ENCODE data around the gene IDE.
A peak's percentile ranks its signal among the peaks of the same experiment; 100 is the strongest.

Gene IDE

DNA sequence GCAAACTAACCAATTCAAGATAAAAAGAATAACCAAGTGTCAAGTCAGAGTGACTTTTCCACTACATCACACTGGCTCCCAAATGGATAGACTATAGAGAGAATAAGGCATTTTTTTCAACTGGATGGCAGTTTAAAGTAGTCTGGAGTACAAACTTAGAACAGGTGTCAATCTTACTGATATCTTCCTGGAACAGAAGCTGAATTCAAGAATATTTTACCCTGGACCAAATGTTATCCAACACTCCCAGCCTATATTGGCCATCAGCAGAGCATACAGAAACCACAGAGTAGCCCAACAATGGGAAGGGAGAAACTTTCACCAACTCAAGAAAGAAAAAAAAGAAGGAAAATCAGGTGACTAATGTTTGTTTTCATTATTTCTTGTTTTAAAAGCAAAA lies 11.5 kb downstream of the IDE start:
- DNase-seq: no peak

DNA sequence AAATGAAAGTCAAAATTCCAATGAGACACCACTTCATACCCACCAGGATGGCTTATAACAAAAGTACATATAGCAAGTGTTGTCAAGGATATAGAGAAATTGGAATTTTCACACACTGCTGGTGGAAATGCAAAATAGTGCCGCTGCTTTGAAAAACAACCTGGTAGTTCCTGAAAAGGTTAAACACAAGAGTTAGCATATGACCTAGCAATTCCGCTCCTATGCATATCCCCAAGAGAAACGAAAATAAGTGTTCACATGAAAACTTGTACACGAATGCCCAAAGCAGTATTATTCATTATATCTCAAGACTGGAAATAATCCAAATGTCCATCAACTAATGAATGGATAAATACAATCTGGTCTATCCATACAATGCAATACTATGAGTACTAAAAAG lies 14.8 kb downstream of the IDE start:
- DNase-seq: no peak

DNA sequence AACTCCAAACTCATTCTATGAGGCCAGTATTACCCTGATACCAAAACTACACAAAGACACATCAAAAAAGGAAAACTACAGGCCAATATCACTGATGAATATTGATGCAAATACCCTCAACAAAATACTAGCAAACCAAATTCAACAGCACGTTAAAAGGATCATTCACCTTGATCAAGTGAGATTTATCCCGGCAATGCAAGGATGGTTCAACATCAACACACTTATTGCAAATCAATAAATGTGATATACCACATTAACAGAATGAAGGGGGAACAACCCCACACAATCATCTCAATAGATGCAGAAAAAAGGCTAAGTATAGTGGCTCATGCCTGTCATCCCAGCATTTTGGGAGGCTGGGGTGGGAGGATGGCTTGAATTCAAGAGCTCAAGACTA lies 19.9 kb downstream of the IDE start:
- no peak for DNase-seq

DNA sequence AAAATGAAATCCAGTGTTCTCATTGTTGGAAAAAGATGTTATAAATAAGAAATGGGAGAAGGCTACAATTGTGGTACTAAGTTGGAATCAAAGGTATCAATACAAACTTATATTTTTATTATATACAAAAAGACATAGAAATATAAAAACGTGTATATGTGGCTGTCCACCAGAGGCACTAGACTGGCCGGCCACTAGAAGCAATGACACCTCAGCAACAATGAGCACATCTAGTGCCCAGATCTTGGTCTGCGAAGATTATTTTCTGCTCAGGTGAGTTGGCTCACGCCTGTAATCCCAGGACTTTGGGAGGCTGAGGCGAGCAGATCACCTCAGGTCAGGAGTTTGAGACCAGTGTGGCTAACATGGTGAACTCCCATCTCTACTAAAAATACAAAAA lies 21.6 kb downstream of the IDE start:
- DNase-seq: no peak

DNA sequence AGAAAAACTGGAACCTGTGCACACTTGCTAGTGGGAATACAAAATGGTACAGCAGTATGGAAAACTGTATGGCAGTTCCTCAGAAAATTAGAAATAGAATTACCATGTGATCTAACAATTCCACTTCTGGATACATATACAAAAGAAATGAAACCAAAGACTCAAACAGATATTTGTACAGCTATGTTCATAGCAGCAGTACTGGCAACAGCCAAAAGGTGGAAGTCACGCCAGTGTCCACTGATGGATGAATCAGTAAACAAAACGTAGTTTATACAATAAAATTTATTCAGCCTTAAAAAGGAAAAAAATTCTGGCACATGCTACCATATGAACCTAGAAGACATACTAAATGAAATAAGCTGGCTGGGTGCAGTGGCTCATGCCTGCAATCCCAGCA lies 23.0 kb downstream of the IDE start:
- no peak for DNase-seq

DNA sequence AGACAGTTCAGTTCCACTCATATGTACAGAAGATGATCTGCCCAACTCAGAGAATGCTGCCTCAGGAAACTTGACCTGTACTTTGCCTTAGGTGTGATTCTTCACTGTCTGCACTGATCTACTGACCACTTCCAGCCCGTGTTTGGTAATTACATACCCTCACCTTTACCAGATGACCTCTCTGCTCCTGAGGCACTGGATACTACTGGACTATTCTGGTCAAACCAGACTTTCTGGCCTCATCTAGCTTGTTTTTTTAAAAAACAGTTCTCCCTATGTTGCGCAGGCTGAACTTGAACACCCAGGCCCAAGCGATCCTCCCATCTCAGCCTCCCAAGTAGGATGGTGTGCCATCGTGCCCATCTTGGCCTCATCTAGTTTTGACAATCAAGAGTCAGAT lies 26.2 kb downstream of the IDE start:
- DNase-seq: no peak

DNA sequence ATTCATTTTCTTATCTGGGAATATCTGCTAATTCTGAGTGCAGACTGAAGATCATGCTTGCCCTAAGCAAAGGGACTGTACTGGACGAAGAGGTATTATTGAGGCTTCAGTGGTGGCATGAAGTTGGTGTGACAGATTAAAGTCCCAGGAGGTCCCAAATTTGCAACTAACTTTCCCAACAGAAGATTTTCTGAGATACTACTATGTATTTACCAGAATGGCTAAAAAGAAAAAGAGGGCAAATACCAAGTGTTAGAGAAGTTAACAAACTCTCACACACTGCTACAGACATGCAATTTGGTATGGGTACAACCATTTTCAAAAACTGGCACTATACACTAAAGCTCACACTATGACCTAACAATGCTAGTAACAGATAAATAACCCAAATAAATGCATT lies 28.3 kb downstream of the IDE start:
- DNase-seq: no peak

DNA sequence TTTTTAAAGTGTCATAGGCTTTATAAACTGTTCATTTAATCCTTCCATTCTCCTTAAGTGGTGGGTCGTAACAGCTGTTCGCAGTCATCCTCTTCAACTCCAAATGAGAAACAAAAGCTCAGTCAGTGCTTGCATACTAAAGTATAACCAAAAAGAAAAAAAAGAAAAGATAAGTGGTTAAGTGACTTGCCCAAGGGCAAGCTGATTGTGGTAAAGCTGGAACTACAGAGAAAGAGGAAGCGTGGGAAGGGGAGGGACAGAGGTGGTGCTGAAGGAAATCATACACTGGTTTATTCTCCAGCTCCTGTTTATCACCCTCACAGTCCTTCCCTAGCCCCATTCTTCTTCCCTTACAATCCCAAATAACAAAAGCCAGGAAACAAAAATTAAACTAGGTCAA lies 29.6 kb downstream of the IDE start:
- no peak for DNase-seq

DNA sequence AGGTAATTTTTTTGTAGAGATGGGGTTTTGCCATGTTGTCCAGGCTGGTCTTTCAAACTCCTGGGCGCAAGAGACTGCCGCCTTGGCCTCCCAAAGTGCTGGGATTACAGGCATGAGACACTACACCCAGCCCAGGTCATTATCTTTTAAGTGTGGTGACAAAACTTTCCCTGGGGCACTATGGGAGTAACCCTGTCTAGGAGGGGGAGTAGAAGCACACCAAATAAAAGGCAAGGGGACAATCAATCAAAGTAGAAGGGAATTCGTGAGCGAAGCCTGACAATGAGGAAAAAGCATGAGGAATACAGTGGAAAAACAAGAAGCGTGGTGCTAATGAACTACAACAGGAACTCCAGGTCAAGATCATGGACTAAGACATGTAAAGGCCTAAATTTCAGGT lies 31.4 kb downstream of the IDE start:
- no peak for DNase-seq

DNA sequence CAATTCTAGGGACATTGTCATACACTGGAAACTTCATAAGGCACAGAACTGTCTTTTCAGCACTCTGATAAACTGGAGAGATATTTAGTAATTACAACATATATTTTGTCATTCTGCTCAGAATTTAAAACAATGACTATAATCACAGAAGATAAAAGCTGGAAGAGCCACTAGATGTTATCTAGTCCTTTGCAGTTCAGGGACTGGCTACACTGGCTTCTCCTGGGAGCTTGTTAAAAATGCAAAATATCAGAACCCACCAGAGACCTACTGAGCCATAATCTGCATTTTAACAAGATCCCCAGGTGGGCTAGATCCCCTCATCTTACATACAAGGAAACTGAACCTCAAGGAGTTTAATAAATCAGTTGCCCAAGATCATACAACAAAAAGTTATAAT lies 32.3 kb downstream of the IDE start:
- no peak for DNase-seq

DNA sequence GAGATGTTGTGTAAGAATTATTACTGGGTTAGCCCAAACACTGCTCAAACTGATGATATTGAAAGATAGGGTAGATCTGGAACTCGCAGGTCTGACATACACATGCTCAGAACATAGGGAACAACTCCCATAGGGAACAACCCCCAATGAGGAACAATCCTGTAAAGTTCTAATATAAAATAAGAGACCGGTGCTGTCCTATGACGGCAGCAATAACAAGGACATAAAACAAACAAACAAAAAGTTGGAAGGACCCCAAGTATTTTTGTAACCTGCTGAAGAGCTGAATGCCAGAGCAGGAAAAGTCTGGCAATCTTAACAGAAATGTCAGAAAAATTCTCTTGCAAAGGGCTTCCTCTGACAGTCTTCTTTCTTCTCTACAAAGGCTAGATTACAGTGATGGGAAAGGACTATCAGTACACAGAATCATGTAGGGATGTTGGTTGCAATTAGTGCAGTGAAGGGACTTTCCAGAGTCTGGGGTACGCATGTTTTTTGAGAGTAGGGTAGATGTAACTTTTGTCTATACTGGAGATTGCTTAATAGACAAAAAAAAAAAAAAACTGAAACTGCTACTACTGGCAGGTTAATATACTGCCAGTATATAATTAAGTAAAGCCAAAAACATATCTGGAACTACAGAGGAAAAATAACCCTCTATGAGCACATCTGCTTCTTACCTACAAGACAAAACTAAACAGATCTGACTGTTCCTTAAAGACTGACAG lies 35.5 kb downstream of the IDE start:
- DNase-seq: no peak

DNA sequence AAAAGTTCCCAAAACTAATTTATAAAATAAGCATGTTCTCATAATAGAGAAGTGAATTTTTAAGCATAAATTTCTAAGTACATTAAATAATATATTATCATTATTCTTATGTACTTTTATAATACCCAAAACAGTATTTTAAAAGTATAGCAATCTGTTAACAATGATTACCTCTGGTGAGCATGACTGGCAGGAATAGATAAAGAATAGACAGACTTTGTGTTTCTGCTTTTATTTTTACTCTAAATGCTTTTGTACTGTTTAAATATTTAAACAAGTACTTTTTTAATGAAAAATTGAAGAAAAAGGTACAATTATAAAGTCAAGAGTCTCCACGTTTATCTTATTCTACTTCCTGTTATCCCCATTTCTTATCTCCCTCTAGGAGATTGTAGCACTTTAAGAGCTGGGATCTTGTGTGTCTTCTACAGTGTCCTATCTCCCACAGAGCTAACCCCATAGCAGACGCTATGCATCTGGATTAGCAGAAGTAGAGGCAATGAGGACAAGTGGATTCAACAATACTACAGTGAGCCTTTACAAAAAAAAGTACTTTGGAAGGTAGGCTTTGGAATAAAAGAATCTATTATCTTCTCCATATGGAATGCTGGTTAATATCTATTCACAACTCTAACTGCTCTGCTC lies 42.9 kb downstream of the IDE start:
- no peak for DNase-seq

DNA sequence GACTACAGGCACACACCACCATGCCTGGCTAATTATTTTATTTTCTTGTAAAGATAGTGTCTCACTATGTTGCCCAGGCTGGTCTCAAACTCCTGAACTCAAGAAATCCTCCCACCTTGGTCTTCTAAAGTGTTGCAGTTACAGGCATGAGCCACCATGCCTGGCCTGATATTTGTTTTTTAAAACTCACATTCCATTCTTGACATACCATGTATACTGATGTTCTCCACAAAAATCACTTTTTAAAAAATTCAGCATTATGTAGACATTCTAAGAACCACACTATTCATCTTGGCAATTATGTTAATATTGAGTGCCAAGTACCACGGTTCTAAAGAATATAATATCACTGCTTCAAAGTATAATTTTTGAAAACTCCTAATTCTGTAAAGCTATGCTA lies 43.5 kb downstream of the IDE start:
- DNase-seq: no peak

DNA sequence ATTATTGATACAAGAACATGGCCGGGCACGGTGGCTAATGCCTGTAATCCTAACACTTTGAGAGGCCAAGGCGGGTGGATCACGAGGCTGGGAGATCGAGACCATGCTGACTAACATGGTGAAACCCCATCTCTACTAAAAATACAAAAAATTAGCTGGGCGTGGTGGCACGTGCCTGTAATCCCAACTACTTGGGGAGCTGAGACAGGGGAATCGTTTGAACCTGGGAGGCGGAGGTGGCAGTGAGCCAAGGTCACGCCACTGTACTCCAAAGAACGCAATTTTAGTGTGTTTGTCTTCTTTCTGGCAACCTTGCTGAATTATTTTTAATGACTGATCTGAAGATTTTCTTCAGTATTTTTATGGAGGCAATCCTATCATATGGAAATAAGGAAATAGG lies 46.2 kb downstream of the IDE start:
- DNase-seq: no peak

DNA sequence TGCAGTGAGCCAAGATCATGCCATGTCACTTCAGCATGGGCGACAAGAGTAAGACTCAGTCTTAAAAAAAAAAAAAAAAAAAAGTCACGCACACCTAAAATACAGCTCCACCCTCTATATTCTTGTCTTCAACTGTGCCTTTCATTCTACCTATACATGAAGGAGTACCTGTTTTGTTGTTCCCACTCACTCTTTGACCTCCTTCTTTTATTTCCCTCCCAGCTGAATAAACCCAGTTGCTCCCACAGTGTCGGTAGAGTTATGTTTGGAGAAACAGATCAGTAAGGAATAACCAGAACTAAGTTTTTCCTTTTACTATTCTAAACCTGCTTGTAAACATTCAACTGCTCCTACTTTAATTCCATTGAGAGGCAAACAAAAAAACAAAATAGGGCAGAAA lies 50.3 kb downstream of the IDE start:
- DNase-seq: no peak

DNA sequence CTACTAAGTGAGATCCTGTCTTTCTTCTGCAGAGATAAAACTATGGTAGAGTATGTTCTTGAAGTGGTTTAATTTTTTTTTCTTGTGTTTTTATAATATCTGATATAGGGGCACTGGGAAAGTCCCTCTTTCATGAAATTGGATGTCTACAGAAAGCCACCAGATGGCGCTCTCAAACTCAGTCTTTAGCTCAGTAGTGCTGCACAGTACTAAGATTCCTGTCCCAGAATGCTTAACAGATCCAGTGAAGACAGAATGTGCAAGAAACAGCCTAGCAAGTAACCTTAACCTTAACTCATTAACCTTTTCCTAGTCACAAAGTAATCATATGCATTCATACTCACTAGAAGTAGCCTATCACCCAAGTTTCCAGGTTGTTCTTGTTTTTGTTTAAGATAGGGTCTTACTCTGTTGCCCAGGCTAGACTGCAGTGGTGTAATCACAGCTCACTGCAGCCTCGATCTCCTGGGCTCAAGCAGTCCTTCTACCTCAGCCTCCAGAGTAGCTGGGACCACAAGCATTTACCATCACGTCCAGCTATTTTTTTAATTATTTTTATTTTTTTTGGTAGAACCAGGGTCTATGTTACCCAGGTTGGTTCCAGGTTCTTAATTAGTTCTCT lies 56.7 kb downstream of the IDE start:
- peak; percentile 65 for DNase-seq

DNA sequence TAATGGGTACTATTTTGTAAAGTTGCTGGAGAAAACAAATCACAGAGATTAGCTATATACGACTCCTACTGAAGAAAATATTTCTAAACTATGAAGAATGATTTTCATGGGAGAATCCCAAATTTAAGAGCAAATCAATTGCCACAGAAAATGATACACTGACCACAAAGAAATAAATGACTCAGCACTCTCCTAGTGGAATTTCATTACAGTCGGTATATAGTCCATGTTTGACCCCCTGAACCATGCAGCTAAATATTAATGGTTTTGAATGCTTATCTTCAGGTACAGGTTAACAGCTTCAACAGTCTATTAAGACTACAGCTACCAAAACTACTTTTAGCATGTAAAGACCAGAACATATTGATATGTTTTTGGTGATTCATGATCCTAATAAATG lies 65.0 kb downstream of the IDE start:
- DNase-seq: no peak

DNA sequence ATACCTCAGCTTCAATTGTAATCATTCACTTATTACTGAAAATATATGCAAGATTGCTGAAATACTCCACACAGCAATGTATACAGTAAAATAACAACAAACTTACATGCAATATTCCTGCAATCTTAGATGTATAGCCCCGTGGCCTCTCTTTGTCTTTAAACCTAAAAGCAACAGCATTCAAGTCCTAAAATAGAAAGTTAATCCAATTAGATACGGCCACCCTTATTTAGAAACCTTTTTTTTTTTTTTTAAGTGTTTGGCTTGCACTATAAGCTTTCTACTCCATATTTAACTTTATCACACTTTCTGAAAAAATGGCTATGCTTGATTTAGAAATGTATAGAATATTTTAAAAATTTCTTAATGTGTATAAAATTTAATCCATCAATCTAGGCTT lies 67.6 kb downstream of the IDE start:
- no peak for DNase-seq

DNA sequence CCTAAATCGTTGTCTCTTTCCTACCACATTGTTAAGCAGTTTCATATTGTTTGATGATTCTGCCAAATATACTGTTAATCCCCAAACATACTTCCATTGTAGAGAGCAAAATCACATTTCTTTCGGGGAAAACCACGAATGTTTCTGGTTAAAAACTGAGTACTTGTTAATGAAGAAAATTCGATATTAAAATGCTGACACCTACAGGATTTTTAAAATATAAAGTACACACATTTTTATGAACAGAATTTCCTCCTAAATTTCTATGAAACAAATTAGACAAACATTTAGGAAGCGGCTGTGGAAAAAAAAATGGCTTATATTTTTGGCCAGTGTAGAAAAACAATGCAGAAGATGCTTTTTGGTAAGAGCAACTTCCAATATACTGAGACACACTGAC lies 68.8 kb downstream of the IDE start:
- no peak for DNase-seq

DNA sequence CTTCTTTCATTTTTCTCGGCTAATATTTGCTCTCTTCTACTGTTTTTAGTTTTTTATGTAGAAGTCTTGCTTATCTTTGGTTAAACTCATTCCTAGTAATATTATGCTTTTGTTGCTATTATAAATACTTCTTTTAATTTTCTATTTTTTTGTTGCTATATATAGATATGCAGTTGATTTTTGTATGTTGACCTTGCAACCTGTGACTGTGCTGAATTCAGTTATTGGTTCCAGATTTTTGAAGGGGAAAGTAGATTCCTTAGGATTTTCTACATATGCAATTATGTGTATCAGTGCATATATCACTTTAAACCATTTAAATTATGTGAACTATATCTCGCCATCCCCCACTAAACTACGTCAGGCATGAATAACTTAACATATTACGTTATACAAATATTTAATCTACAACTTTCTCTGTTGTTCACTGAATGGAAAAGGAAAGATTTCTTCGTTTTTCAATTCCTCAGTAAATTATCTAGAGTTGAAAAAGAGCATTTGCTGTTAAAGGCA lies 71.5 kb downstream of the IDE start:
- DNase-seq: no peak

DNA sequence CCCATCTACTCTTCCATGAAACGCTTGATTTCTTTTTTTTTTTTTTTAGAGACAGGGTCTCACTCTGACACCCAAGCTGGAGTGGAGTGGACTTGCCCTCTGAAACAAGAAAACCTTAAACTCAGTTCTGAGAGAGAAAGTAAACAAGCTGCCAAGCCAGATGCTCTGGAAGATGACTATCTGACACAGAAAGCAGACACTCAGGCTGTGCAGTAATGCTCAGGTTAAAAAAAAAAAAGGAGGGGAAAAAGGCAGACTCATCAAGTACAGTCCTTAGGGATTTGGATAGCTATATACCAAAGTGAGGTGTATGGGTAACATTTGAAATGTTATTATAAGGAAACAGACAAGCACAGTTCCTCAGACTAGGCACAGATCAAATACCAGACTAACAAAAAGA lies 80.5 kb downstream of the IDE start:
- DNase-seq: no peak

DNA sequence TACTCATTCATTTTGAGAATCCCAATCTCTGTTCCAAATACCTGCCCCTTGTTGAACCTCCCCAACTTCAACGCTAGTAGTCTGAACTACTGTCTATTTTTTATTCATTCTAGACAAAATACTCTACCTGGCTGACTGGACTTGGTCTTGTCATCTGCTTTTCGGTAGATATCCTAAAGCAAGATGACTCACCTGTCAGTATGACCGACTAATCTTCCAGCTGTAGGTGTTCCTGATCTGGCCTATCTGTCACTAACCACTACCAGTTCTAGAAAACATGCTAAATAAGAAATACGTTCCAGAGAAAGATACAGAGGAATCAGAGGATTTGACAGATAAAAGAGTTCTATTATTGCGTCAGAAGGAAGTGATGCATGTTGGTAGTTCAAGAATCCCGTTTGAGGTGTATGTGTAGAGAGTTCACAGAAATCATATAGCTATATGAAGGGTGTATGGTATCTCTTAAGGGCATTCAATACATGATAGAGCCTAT lies 81.1 kb downstream of the IDE start:
- no peak for DNase-seq

DNA sequence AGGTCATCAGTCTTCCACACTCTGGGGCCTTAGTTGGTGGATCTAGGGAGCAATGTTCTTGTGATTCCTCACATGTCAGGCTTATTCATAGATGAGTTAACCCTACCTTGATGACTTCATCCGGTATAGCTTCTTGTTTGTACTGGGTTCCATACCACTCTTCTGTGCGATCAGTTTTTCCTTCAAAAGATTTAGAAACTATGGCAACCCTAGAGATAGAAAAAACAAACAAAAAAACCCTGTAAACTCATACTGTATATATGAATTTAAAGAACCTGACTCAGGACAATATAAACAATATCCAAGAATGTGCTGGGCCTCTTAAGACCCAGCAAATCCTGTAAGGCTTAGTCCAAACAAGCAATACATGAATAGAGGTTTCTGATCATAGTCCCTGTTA lies 83.5 kb downstream of the IDE start:
- no peak for DNase-seq

DNA sequence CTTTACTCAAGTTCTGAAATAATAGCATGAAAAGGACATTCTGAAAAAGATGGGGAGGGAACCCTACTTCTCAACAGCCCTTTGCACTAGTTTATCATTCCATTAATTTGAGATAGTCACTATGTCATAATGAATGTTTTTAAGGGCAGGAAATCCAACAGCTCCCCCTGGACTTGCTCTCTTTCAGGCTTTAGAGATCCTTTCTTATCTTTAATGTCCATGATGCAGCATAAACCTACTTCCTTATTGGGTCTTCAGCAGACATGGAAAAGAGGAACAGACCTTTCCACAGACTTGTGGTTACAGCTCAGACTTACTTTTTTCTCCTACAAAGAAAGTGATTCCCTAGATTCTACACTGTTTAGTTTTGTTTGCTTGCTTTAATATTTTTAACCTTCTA lies 87.3 kb downstream of the IDE start:
- no peak for DNase-seq

All from NCI-H1694 treated with DMSO at 0.1 percent for 48 hours (cell line).